Sigmoid colon (tissue), 7 donors: ENCODE results near the gene GCSAM. TPM values are rescaled to one million over a fixed set of nuclear protein-coding genes. Genes with fewer than 3 reads are reported as not detected.
"Not testable (repeated sequence)": the region's sequence is repeated elsewhere in the genome, so short reads cannot be mapped to it uniquely, and the experiment has no call there.

Source experiments
- DNase-seq: peaks from one replicate; pipeline ENCODE4 v3.0.0-alpha.2; 2019
- H3K27ac ChIP-seq, 4 donors: fragments of 200-600 bp; sonication (generic); one replicate each; pipeline ENCODE4 v1.5.1; 2016 to 2019; ENCODE audit warnings: mild to moderate bottlenecking in 1 of 4
- H3K27me3 ChIP-seq, 3 donors: fragments of 200-600 bp; sonication (generic); one replicate each; pipeline ENCODE4 v1.5.1; 2019; ENCODE audit warnings: mild to moderate bottlenecking in 1 of 3
- H3K36me3 ChIP-seq, 4 donors: fragments of 200-600 bp; sonication (generic); one replicate each; pipeline ENCODE4 v1.5.1; 2016 to 2019
- H3K4me1 ChIP-seq, 4 donors: fragments of 200-600 bp; sonication (generic); one replicate each; pipeline ENCODE4 v1.5.1; 2017 to 2019
- H3K4me3 ChIP-seq, 4 donors: fragments of 200-600 bp; sonication (generic); one replicate each; pipeline ENCODE4 v1.5.1; 2017 to 2019; ENCODE audit warnings: mild to moderate bottlenecking in 2 of 4, moderate library complexity in 1 of 4
- H3K9me3 ChIP-seq, 4 donors: fragments of 200-600 bp in 3 of 4; sonication (generic) in 3 of 4; one replicate each; pipeline versions ENCODE4 v1.5.1 to v1.6.1; 2013 to 2019
- EP300 ChIP-seq, 4 donors: sonication (generic); formaldehyde crosslinking; IDR thresholded peaks; one replicate each; pipeline ENCODE4 v1.6.1; 2017; ENCODE audit warnings: antibody characterized with exemption in 4 of 4
- POLR2A ChIP-seq, 2 donors: fragments of 450-650 bp; IDR thresholded peaks; one replicate each; pipeline ENCODE4 v1.6.1; 2016; ENCODE audit warnings: antibody characterized with exemption in 2 of 2, mild to moderate bottlenecking in 2 of 2, moderate library complexity in 2 of 2
- POLR2AphosphoS5 ChIP-seq, 4 donors: sonication (generic); formaldehyde crosslinking; IDR thresholded peaks; one replicate each; pipeline ENCODE4 v1.6.1; 2017; ENCODE audit warnings: antibody characterized with exemption in 4 of 4
- WGBS, 2 donors: extraction: QIAGEN DNeasy Blood & Tissue Kit; methylation state at CpG; one replicate each; pipeline ENCODE4 v1.1.7; 2013; 5-methylcytosine and 5-hydroxymethylcytosine counted together
- intact Hi-C: fragments of 100-400 bp; cut with DNase I; formaldehyde crosslinking; loops from one replicate; pipeline ENCODE4 v1.15.1; 2023
- polyA plus RNA-seq, 3 donors: library from polyadenylated mRNA; stranded (reverse); fragments of 200-250 nt; gene quantifications; one replicate each; pipeline ENCODE4 v1.2.3, GENCODE V29; 2013
- total RNA-seq, 4 donors: library from RNA; depleted of rRNA; stranded (reverse); fragments of >200 nt; gene quantifications; one replicate each; pipeline ENCODE4 v1.1.0, GENCODE V29; 2016
- TF ChIP-seq, protein P1 (sequence below), 4 experiments: fragments of 450-650 bp in 3 of 4; fragments of 200-600 bp in 1 of 4; IDR thresholded peaks; one replicate each; pipeline ENCODE4 v1.5.1; 2016 to 2019; ENCODE audit warnings: antibody characterized with exemption in 4 of 4, mild to moderate bottlenecking in 3 of 4, moderate library complexity in 2 of 4
- donor health status: healthy with polysubstance abuse.
- donor health status: Bipolar disorder and iron deficiency.
- donor health status: healthy.

GCSAM gene
- total and polyA plus RNA-seq, 7 donors = 0.69 to 8.4 TPM; not detected in 5

DNA sequence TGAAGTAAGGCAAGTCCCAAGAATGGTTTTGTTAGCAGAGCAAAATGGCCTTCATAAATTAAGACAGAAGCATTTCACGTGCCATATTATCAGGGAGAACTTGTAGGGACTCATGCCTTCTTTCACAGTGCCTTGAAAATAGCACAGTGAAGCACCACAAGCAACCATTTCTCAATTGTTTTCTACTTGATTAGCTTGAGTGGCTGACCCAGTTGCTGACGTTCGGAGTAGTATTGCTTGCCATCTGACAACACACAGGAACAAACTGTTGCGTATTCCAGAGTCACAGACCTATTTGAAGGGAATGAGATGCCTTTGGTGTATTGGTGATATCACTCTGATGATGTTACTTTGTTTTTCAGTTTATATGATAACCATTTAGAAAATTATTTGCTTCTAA, 49.8 kb downstream of the GCSAM start:
- 93 to 95% methylated on average over 4 of the region's 4 CpGs for WGBS, 2 donors
- H3K27me3 ChIP-seq = no peaks in the 10 kb centered on the region
- intact Hi-C loops = no loop called here
- no peaks in the 10 kb centered on the region for H3K36me3 ChIP-seq
- DNase-seq = no peak
- no peak overlapping the region for H3K4me3 ChIP-seq
- no peak overlapping the region for H3K27ac ChIP-seq
- no peaks in the 10 kb centered on the region for H3K9me3 ChIP-seq
- H3K4me1 ChIP-seq = peaks cover 0 to 19% (median 10%) of the 10 kb centered on the region in 4 donors
- no peak for TF ChIP-seq POLR2A (IDR thresholded peaks at IDR 0.05)
- TF ChIP-seq, protein P1, sequence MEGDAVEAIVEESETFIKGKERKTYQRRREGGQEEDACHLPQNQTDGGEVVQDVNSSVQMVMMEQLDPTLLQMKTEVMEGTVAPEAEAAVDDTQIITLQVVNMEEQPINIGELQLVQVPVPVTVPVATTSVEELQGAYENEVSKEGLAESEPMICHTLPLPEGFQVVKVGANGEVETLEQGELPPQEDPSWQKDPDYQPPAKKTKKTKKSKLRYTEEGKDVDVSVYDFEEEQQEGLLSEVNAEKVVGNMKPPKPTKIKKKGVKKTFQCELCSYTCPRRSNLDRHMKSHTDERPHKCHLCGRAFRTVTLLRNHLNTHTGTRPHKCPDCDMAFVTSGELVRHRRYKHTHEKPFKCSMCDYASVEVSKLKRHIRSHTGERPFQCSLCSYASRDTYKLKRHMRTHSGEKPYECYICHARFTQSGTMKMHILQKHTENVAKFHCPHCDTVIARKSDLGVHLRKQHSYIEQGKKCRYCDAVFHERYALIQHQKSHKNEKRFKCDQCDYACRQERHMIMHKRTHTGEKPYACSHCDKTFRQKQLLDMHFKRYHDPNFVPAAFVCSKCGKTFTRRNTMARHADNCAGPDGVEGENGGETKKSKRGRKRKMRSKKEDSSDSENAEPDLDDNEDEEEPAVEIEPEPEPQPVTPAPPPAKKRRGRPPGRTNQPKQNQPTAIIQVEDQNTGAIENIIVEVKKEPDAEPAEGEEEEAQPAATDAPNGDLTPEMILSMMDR (IDR thresholded peaks at IDR 0.05) = no peak
- no peak for TF ChIP-seq EP300 (IDR thresholded peaks at IDR 0.05)
- no peak for TF ChIP-seq POLR2AphosphoS5 (IDR thresholded peaks at IDR 0.05)

DNA sequence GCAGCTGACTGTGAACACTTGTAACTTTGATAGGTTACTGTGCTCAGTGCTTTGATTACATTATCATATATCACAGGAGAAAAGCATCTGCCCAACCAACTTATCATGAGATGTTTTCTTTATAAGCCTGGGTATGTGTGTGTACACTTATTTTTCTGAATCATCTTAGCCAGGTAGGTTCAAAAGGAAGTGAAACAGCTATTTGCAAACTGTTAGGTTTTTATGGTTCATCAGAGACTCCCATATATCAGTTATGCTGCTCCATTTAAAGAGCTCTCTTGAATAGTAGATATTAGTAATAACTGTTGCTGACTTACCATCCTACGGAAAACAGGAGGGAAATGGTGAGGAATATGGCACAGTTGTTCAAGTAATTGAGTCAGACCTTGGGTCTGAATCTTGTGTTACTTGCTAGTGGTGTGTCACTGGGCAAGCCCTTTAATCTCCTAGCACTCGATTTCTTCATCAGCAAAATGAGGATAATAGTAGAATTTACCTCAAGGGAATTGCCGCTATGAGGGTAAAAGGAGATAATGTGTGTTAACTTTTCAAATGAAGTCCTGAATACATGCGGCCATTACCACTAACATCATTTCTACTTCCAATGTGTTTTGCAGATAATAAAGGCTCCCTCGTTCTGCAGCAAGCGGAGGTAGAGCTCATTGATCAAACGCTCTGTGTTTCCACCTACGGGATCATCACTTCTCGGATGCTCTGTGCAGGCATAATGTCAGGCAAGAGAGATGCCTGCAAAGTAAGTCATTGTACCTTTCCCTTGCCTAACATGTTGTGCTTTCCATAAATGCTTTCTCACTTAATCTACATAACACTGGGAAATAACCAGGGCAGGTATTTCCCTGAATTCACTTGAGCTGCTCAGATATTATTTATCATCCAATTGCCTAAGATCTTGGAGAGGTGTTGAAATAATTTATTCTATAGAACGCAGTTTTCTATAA, 54.6 kb downstream of the GCSAM start:
- H3K4me1 ChIP-seq = no peaks in the 10 kb centered on the region
- H3K9me3 ChIP-seq = no peaks in the 10 kb centered on the region
- no peaks in the 10 kb centered on the region for H3K36me3 ChIP-seq
- H3K27ac ChIP-seq = no peak overlapping the region
- WGBS, 2 donors = 86 to 92% methylated on average over 10 of the region's 10 CpGs
- intact Hi-C loops = no loop called here
- no peak for DNase-seq
- TF ChIP-seq POLR2AphosphoS5 (IDR thresholded peaks at IDR 0.05) (no peak), POLR2A (IDR thresholded peaks at IDR 0.05) (no peak), EP300 (IDR thresholded peaks at IDR 0.05) (no peak)
- TF ChIP-seq, protein P1 (IDR thresholded peaks at IDR 0.05) = no peak
- no peaks in the 10 kb centered on the region for H3K27me3 ChIP-seq
- H3K4me3 ChIP-seq = no peak overlapping the region

DNA sequence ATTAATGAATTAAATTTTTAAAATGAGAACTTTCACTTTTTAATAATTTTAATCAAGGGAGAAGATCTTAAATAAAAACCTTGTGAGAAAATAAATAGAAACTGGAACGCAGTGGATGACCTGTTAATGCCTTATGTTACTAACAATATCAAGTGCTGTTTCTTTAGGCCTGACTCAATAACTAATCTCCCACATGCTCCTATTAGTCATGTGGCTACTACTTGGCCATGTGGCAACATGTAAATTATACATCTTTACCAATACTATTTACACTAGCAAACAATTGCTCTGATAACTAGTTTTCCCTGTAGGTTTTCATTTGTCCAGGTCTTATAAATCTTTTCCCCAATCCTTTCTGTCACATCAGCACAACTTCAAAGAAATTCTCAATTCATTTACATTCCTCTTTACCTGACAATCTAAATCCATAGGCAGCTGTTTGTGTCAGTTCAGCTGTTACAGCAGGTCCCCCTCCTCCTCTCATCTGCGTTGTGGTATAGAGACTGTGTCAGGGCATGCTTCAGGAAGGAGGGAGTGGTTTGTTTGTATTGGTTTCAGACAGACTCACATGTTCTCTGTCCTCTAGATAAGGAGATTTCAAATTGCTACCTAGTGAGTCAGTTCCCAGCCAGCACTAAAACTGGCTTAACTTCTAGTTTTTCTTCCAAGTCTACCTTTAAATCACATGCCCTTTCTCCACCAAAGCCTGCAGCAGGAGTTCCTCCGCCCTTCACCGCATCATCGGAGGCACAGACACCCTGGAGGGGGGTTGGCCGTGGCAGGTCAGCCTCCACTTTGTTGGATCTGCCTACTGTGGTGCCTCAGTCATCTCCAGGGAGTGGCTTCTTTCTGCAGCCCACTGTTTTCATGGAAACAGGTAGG, 58.2 kb downstream of the GCSAM start:
- Histone ChIP-seq H3K4me1 (no peaks in the 10 kb centered on the region), H3K4me3 (no peak overlapping the region), H3K36me3 (no peaks in the 10 kb centered on the region), H3K27me3 (no peaks in the 10 kb centered on the region), H3K9me3 (no peaks in the 10 kb centered on the region), H3K27ac (no peak overlapping the region)
- intact Hi-C loops = no loop called here
- no peak for TF ChIP-seq POLR2A (IDR thresholded peaks at IDR 0.05)
- TF ChIP-seq, protein P1 (IDR thresholded peaks at IDR 0.05) = no peak
- no peak for TF ChIP-seq EP300 (IDR thresholded peaks at IDR 0.05)
- no peak for TF ChIP-seq POLR2AphosphoS5 (IDR thresholded peaks at IDR 0.05)
- DNase-seq = no peak
- 10 to 44% methylated on average over 6 of the region's 6 CpGs for WGBS, 2 donors

DNA sequence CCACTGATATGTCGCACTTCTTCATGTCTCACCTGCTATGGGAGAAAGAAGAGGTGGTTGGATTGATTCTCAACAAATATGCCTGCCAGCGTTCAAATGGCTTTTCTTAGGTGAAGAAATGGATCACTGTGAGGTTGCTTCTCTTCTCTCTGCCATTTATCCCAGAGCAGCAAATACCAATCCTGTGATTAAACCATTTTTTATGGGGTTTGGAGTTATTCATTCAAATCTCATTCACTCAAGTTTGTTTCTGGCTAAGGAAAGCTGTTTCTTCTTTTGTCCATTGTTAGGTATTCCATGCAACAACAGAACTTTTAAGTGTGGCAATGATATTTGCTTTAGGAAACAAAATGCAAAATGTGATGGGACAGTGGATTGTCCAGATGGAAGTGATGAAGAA, 59.0 kb downstream of the GCSAM start:
- DNase-seq = no peak
- intact Hi-C loops = no loop called here
- no peaks in the 10 kb centered on the region for H3K9me3 ChIP-seq
- H3K36me3 ChIP-seq = no peaks in the 10 kb centered on the region
- TF ChIP-seq POLR2AphosphoS5 (IDR thresholded peaks at IDR 0.05) (no peak), EP300 (IDR thresholded peaks at IDR 0.05) (no peak), POLR2A (IDR thresholded peaks at IDR 0.05) (no peak)
- TF ChIP-seq, protein P1 (IDR thresholded peaks at IDR 0.05) = no peak
- WGBS, 2 donors = 88 to 95% methylated on average over 2 of the region's 2 CpGs
- H3K4me3 ChIP-seq = no peak overlapping the region
- no peaks in the 10 kb centered on the region for H3K4me1 ChIP-seq
- H3K27ac ChIP-seq = no peak overlapping the region
- H3K27me3 ChIP-seq = no peaks in the 10 kb centered on the region

DNA sequence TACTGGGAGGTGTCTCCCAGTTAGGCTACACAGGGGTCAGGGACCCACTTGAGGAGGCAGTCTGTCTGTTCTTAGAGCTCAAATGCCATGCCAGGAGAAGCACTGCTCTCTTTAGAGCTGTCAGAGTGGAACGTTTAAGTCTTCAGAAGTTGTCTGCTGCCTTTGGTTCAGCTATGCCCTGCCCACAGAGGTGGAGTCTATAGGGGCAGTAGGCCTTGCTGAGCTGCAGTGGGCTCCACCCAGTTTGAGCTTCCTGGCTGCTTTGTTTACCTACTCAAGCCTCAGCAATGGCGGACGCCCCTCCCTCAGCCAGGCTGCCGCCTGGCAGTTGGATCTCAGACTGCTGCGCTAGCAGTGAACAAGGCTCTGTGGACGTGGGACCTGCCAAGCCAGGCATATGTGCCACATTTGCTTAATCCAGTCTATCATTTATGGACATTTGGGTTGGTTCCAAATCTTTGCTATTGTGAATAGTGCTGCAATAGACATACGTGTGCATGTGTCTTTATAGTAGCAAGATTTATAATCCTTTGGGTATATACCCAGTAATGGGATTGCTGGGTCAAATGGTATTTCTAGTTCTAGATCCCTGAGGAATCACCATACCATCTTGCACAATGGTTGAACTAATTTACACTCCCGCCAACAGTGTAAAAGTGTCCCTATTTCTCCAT, 60.5 kb downstream of the GCSAM start:
- H3K27me3 ChIP-seq, H3K27ac ChIP-seq, H3K36me3 ChIP-seq, H3K9me3 ChIP-seq, H3K4me1 ChIP-seq, H3K4me3 ChIP-seq, DNase-seq, intact Hi-C loops: not testable (repeated sequence)
- WGBS, 2 donors = 24 to 56% methylated on average over 8 of the region's 8 CpGs
